Stimulated activated CD8-positive, alpha-beta memory T cell treated with anti-CD3 and anti-CD28 coated beads, Interleukin-12 subunit alpha, Interleukin-12 subunit beta, amount 100 ng/mL, for 24 hours (primary cell): Measurements from ENCODE around the gene FGB.
"Not testable (repeated sequence)": the region's sequence is repeated elsewhere in the genome, so short reads cannot be mapped to it uniquely, and the experiment has no call there.

Experiments used
- DNase-seq: peaks from one replicate; pipeline ENCODE4 v3.0.0-alpha.2; 2020; ENCODE audit errors: extremely low read depth

FGB gene

DNA sequence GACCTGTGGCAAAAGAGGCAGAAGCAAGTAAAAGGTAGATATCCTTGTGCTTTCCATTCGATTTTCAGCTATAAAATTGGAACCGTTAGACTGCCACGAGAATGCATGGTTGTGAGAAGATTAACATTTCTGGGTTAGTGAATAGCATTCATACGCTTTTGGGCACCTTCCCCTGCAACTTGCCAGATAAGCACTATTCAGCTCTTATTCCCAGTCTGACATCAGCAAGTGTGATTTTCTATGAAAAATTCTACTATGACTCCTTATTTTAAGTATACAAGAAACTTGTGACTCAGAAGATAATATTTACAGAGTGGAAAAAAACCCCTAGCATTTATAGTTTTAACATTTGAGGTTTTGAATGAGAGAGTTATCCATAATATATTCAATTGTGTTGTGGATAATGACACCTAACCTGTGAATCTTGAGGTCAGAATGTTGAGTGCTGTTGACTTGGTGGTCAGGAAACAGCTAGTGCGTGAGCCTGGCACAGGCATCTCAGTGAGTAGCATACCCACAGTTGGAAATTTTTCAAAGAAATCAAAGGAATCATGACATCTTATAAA lies 3.9 kb downstream of the FGB start:
- no peak for DNase-seq

DNA sequence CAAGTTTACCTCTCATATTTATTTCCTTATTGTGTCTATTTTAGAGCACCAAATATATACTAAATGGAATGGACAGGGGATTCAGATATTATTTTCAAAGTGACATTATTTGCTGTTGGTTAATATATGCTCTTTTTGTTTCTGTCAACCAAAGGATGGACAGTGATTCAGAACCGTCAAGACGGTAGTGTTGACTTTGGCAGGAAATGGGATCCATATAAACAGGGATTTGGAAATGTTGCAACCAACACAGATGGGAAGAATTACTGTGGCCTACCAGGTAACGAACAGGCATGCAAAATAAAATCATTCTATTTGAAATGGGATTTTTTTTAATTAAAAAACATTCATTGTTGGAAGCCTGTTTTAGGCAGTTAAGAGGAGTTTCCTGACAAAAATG lies 6.2 kb downstream of the FGB start:
- no peak for DNase-seq

DNA sequence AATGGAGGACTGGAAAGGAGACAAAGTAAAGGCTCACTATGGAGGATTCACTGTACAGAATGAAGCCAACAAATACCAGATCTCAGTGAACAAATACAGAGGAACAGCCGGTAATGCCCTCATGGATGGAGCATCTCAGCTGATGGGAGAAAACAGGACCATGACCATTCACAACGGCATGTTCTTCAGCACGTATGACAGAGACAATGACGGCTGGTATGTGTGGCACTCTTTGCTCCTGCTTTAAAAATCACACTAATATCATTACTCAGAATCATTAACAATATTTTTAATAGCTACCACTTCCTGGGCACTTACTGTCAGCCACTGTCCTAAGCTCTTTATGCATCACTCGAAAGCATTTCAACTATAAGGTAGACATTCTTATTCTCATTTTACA lies 6.8 kb downstream of the FGB start:
- DNase-seq: no peak

DNA sequence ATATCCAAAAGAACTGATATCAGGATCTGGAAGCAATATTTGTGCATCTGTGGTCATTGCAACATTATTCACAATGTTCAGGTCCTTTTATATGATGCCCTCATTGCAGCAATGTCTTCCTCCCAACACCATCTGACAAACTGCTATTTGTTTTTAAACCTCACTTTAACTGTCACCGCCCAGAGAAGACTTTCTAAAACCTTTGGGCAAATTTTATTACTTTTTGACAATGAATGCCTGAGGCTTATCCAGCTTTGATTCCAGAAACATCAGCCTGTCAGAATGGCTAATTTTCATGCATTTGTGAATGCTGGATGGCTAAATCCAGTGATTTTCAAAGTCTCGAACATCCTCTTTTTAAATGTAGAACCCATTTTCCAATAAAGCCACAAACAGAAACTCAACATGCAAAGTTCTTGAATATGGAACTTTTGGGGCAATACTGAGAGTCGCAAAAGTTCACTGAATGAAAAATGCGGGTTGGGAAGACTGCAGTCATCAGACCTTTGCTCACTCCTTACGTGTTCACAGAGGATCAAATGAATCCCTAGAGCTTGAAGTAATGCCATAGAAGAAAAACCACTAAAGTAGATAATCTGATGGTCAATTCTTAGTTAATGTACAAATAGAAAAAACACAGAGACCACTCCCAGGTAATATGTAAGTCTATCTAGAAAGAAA lies 10.5 kb downstream of the FGB start:
- DNase-seq: no peak

DNA sequence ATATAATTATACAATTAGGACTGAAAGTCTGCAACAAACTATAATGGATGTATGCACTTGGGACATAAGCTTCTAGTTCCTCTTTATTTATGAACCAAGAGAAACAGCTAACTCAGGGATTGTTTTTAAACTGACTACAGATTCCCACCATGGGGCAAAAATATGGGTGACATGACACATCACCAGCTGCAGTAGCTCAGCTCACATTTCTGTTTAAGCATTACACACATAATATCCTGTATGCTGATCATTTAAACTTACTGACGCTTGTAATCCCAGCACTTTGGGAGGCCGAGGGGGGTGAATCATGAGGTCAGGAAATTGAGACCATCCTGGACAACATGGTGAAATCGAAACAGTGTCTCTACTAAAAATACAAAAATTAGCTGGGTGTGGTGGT lies 11.5 kb downstream of the FGB start:
- no peak for DNase-seq

DNA sequence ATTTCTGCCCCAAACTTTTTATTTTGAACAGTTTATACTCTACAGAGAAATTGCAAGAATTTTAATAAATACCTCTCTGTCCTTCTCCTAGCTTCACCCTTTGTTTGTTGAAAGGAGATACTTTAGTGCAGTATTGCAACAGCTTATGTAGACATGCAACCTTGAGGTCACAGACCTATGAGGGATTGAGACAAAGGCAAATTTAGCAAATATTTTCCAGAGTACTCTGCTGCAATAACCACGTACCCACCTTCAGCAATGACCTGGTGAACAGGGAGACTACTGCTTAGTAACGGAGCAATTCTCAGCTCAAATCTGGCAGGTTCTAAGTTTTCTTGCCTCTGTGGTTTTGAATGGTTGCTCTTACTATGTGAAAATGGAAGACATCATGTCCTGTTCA lies 14.5 kb downstream of the FGB start:
- no peak for DNase-seq

DNA sequence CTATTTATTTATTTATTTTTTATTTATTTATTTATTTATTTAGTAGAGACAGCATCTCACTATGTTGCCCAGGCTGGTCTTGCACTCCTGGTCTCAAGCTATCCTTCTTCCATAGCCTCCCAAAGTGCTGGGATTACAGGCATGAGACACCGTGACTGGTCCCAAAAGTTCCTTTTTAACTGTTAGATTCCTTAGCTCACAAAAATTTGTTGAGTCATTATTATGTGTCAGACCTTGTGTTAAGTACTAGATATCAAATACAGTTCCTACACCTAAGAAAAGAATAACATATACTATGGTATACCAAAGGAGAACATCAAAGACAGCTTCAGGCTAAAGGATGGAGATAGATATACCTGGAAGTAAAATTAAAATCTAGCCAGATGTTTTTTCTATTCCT lies 16.1 kb downstream of the FGB start:
- no peak for DNase-seq

DNA sequence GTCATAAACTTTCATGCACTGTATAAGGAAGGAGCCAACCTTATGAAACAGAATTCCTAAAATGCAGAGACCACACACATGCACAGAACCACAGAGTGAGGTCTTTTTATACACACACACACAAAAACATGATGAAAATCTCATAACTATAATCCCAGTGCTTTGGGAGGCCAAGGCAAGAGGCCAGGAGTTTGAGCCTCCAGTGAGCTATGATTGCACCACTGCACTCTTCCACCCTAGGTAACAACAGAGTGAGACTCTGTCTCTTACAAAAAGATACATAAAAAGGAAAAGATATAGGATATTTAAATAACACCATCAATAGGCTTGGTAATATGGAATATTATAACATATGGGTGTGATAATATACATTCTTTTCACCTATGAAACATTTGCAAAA lies 17.1 kb downstream of the FGB start:
- DNase-seq: no peak

DNA sequence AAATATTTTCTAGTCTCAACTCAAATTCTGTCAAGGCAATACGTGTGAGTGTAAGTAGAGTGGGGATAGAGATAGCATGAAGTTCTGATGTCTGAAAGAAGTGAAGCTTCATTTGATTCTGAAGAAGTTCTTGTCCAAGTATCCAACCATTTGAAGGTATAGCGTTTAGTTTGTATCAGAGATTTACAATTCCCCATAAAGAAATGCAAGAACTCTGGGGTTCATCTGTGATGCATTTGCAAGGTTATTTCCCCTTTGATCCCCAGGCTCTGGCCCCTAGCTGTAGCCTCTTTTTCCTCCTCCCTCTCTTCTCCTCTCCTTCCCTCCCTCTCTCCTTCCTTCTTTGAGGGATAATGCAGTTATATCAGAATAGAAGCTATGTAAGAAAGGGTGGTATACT lies 19.9 kb downstream of the FGB start:
- no peak for DNase-seq

DNA sequence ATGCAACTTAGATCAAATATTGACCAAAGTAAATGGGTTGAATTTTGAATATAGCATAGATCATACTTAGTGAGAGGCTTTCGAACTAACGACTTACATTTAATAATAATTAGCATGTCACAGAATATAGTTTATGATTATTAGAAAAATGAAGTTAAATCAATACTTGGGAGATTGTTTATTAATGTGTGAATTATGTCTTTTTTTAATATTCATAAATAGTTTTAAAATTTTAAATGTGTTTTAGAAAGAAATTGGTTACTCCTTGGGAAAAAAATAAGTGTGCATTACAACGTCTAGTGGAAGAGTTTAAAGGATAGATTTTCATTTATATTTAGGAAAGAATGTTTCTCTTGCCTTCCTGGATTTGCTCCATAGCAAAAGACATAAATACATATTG lies 20.4 kb downstream of the FGB start:
- no peak for DNase-seq

DNA sequence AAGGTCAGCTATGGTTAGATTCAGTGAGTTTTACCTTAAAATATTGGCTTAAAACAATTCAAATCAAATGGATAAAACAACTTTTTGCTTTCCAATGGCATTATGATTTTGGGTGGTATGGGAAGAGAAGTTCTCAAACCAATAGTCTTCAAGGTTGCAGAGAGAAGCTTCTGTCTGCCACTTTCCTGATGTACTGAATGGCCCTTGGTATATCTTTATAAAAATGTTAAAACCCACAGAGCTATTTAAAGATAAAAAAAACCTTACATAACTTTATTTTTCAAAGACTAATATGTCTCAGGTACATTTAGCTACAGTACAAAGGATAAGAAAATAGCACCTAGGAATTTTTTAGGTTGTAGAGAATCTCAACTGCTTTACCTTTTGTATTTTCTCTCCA lies 20.9 kb downstream of the FGB start:
- no peak for DNase-seq

DNA sequence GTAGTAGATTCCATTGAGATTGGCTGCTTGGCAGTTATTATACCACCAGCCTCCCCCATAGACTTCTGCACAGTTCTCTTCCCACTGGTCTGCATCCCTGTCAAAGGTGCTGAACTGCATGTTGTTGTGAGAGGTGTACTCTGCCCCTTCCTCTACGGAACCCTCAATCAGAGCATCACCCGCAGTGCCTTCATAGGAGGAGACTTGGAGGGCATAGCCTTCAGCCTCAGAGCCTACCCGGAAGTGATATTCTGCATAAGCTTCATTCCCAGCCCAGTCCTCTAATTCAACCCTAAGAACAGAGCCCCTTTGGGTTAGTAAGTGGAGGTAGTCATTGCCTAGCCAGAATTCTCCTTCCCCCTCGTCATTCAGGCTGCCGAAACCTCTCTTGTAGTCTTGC lies 21.4 kb downstream of the FGB start:
- no peak for DNase-seq

DNA sequence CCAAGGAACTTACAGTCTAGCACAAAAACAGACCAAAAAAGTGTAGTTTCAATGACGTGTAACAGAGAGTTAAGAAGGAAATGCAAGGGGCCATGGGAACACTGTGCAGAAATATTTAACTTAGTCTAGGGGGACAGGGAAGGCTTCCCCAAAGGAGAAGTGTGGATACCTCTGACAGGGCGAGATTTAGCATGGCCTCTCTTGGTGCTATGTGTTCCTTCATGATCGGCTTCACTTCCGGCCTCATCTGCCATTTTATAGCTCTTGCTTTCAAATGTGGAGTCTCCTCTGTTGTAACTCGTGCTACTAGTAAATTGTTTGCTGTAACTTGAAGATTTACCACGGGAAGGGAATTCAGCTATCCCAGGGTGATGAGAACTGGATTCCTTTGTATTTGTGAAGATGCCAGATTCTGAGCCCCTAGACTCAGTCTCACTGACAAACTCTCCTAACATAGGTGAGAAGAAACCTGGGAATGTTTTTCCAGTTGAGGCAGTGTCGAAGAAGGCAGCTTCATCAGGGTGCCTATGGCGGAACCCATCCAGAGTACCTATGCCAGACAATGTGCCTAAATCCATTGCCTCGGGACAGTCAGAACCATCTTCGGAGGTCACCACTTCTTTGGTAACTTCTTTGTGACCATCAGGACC lies 22.7 kb downstream of the FGB start:
- no peak for DNase-seq

DNA sequence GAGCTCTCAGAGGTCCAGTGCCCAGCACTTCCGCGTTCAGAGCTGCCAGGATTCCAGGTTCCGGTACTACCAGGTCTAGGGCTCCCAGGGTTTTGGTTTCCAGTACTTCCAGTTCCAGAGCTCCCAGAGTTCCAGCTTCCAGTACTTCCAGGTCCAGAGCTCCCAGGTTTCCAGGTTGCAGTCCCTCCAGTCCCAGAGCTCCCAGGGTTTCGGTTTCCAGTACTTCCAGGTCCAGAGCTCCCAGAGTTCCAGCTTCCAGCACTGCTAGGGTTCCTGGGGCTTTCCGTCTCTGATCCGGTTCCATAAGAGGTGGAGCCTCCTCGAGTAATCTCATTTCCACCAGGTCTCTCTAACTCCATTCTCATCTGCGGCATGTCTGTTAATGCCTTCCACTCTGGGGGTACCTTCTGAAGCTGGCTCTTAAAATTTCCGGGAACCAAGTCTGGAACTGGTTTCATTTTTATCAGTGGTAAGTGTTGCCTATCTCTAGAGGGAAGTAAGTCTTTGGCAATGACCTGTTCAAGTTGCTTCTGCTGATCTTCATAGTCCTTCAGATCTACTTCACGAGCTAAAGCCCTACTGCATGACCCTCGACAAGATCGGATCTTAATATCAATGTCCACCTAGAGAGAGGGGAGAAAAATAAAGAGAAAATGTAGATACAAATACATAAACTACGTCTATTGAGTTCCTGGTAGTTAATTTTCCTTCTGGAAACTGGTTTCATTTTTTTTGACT lies 23.7 kb downstream of the FGB start:
- DNase-seq: no peak

DNA sequence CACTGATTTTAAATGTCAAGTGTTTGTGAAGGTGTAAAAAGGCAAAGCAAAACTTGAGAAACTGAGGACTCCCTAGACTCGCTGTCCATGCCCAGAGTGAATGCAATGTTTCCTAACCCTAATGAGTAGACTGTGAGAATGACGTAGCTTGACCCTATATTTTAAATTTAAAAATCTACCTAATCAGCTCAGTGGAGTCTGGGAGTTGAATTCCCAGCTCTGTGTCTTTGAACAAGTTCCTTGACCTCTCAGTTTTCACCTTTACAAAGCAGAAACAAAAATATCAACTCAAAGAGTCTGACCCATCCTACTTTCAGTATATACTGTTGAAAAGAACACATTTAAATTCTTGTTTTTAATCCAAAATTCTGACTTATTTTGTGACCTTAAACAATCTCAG lies 25.4 kb downstream of the FGB start:
- no peak for DNase-seq

DNA sequence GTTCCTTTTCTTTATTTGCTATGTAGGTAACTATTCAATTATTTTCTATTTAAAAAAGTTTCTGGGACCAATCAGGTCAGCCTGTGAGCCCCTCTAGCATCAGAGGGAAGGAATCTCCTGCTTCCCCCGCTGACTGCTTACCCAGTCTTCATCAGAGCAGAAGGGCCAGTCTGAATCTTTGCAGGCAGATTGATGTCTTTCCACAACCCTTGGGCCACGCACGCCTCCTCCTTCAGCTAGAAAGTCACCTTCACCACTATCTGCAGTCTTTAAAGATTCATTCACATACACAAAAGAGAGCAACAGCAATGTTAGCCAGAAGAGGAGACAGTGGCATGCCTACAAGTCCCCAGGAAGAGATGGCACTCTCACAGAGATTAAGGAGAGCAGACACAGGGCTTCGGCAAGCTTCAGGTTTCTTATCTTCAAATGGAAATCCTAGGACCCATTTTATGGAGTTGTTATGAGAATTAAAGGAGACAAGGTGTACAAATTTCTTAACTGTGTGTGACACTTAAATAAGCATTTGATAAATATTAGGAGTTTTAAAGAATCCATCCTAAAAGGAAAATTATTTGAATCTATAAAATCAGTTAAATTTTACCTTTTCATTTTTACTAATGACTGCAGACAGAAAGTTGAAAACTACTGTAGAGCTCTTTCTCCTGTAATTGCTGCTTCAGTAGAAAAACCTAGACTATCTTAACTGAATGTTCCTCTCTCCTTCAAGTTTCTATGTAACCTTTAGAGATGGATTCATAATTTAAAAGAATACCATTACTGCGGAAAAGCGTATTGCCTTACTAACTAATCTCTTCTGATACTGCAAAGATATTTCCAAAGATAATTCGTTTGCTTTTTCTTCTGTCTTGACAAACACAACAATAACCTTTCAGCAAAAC lies 26.7 kb downstream of the FGB start:
- no peak for DNase-seq

DNA sequence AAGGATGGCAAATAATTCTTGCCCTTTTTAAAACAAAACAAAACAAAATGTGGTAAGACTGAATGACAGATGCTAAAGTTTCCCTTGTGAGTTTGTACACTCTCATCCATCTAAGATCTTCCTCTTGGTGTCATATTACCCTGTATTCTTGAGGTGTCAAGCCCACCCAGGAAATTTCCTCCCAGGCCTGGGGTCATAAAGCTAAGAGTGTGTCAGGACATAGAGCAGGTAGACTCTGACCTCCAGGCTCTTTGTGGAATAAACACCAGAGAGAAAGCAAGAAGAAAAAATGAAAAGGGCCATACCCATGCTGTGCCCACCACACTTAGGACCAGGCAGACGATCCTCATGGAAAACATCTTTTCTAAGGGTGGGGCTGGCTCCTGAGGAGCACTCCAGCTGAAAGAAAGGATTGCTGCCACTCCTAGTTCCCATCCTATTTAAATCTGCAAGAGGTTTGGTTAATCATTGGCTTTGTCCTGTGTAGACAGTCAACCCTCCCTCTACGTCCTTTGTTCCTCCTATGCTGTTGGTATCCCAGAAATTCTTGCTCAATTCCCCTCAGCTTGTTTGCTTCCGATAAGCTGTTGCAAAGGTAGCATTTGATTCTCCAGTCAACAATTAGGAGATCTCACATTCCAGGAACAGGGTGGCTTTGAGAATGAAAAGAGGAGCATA lies 27.7 kb downstream of the FGB start, which contains the start of gene FGA:
Gene FGA (minus strand): TSS at position 414 of the 678 bp plus-strand sequence. CDS start 55 bp downstream, at position 359.
- no peak for DNase-seq

DNA sequence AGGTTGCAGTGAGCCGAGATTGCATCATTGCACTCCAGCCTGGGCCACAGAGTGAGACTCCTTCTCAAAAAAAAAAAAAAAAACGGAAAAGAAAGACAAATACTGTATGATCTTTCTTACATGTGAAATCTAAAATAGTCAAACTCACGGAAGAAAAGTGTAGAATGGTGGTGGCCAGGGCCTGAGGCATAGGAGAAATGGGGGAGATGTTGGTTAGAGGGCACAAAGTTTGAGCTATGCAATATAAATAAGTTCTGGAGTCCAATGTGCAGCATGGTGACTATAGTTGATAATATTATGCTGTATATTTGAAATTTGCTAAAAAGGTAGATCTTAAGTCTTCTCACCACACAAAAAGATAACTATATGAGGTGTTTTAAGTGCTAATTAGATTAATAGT lies 29.1 kb downstream of the FGB start:
- DNase-seq: no peak

DNA sequence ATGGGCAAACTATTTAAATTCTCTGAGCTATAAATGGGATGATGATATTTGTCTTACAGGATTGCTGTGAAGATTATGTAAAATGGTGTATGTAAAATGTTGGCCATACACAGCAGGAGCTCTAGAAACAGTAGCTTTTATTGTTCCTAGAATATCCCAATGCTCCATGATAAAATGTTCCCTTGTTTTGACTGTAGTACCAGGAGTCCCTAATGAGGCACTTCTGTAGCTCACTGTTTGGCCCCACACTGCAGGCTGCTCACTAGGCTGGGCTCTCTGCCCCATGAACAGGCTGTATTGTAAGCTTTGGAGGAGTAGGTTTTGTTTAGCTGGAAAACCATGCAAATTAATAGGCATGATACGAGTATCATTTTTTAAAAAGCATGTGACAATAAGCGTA lies 31.1 kb downstream of the FGB start:
- DNase-seq: no peak

DNA sequence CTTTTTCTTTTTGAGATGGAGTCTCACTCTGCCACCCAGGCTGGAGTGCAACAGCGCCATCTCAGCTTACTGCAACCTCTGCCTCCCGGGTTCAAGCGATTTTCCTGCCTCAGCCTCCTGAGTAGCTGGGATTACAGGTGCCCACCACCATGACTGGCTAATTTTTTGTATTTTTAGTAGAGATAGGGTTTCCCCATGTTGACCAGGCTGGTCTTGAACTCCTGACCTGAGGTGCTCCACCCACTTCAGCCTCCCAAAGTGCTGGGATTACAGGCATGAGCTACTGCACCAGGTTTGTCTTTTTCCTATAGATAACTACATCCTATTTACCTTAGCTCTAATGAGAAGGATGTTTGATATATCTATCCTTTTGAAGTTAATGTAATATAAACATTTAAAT lies 31.5 kb downstream of the FGB start:
- not testable (repeated sequence) for DNase-seq

DNA sequence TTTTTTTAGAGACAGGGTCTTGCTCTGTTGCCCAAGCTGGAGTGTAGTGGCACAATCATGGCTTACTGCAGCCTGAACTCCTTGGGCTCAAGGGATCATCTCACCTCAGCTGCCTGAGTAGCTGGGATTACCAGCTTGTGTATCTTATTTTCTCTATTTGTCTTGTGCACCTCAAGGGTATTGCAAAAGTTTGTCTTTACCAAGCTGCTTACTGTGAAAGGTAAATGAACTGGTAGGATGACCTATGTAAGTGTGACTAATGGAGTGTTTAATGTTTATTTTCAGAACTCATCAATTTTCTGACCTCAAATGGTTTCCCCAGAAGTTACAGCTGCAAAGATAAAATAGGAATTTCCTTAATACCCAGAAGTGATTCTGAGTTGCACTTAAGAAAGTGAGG lies 33.0 kb downstream of the FGB start:
- no peak for DNase-seq
